GM23248 (cell line): ENCODE results near the gene TNFAIP3.

Experiments
- EZH2 ChIP-seq: fragments of 200-600 bp; sonication (generic); IDR thresholded peaks from 2 replicates; pipeline ENCODE4 v1.6.1; 2018; ENCODE audit warnings: antibody characterized with exemption, mild to moderate bottlenecking; ENCODE audit not compliant: insufficient read depth, poor library complexity, severe bottlenecking
- EZH2phosphoT487 ChIP-seq: fragments of 200-600 bp; sonication (generic); IDR thresholded peaks from 2 replicates; pipeline ENCODE4 v1.6.1; 2018; ENCODE audit warnings: antibody characterized with exemption, moderate library complexity, mild to moderate bottlenecking, low read depth; ENCODE audit not compliant: insufficient read depth

DNA sequence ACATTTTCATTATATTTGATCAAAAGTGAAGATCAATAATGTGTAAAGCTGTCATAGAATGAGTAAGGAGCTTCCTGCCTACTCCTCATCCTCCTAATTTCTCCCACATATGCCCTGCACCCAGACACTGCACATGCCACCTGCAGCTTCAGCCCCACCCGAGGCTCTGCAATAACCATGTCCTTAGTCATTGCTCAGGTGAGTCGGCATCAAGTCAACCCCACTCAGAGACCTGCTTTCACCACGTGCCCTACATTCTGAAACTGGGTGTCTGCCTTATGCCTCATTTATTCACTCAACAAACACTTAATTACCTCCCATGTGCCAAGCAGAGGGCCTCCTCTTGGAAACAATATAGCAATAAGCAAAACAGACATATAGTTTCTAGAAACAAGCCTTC is 15.4 kb upstream of the TNFAIP3 start:
- TF ChIP-seq EZH2 (no peak), EZH2phosphoT487 (no peak)
